ENCODE results near the gene OXLD1. TPM values are rescaled to one million over a fixed set of nuclear protein-coding genes. Genes with fewer than 3 reads are reported as not detected.

Gene OXLD1
- total RNA-seq, result 30.6 and 34.2 TPM in 2 replicates

GRCh38 chr17:81666342-81667191, at the start of gene OXLD1, which contains the start of gene CCDC137:
Gene OXLD1 (minus strand): TSS chr17:81666605. CDS start chr17:81666577, 28 bp downstream.
Gene CCDC137 (plus strand): TSS chr17:81666737. CDS start chr17:81666767, 30 bp downstream.

GRCh38 chr17:81711814-81712467, 45.5 kb upstream of the OXLD1 start, which contains the start of gene SLC25A10:
Gene SLC25A10 (plus strand): TSS chr17:81712284. CDS start chr17:81712427, 143 bp downstream.

GRCh38 chr17:81702934-81703746, 36.7 kb upstream of the OXLD1 start, which contains the start of gene MRPL12:
Gene MRPL12 (plus strand): TSS chr17:81703367. CDS start chr17:81703502, 135 bp downstream.

GRCh38 chr17:81683584-81684441, 17.4 kb upstream of the OXLD1 start, which contains the start of the genes ARL16 and HGS:
Gene ARL16 (minus strand): TSS chr17:81683797. CDS start chr17:81683753, 44 bp downstream.
Gene HGS (plus strand): TSS chr17:81684011. CDS start chr17:81684067, 56 bp downstream.

GRCh38 chr17:81656118-81656743, 10.2 kb downstream of the OXLD1 start, which contains the start of gene PDE6G:
Gene PDE6G (minus strand): TSS chr17:81656542. CDS start chr17:81653305, 3,237 bp downstream.

GRCh38 chr17:81636505-81637288, 29.7 kb downstream of the OXLD1 start, which contains the start of the genes NPLOC4 and TSPAN10:
Gene NPLOC4 (minus strand): TSS chr17:81637112. CDS start chr17:81636930, 182 bp downstream.
Gene TSPAN10 (plus strand): TSS chr17:81637196. CDS start chr17:81642413, 5,217 bp downstream.

Other genes with a start within 250 kb of the OXLD1 start
- gene ACTG1, start 153.8 kb downstream of the OXLD1 start, total RNA-seq, result 5,856 and 6,691 TPM in 2 replicates
- not detected in 2 replicates for gene FSCN2, start 138.2 kb downstream of the OXLD1 start, total RNA-seq
- gene FAAP100, start 114.3 kb downstream of the OXLD1 start, total RNA-seq, result 30.0 and 30.6 TPM in 2 replicates
- 44.7 and 53.7 TPM in 2 replicates for gene NPLOC4, start 29.5 kb downstream of the OXLD1 start, total RNA-seq
- 0.49 TPM in 1 of 2 replicates, not detected in the other for gene TSPAN10, start 29.4 kb downstream of the OXLD1 start, total RNA-seq
- not detected in 2 replicates for gene PDE6G, start 10.1 kb downstream of the OXLD1 start, total RNA-seq
- 11.0 and 18.8 TPM in 2 replicates for gene CCDC137, start 132 bp upstream of the OXLD1 start, total RNA-seq
- 23.4 and 29.4 TPM in 2 replicates for gene ARL16, start 17.2 kb upstream of the OXLD1 start, total RNA-seq
- 85.4 and 99.3 TPM in 2 replicates for gene HGS, start 17.4 kb upstream of the OXLD1 start, total RNA-seq
- 82.5 and 175 TPM in 2 replicates for gene MRPL12, start 36.8 kb upstream of the OXLD1 start, total RNA-seq
- 13.2 and 39.5 TPM in 2 replicates for gene SLC25A10, start 45.7 kb upstream of the OXLD1 start, total RNA-seq
- gene GCGR, start 137.5 kb upstream of the OXLD1 start, total RNA-seq, result not detected in 2 replicates
- gene MCRIP1, start 166.7 kb upstream of the OXLD1 start, total RNA-seq, result 54.0 and 72.8 TPM in 2 replicates
- gene PPP1R27, start 168.4 kb upstream of the OXLD1 start, total RNA-seq, result not detected in 2 replicates
- gene P4HB, start 193.9 kb upstream of the OXLD1 start, total RNA-seq, result 1,696 and 1,977 TPM in 2 replicates
- gene ARHGDIA, start 204.7 kb upstream of the OXLD1 start, total RNA-seq, result 274 and 312 TPM in 2 replicates
- 109 and 236 TPM in 2 replicates for gene ALYREF, start 225.0 kb upstream of the OXLD1 start, total RNA-seq
- 256 and 274 TPM in 2 replicates for gene ANAPC11, start 225.1 kb upstream of the OXLD1 start, total RNA-seq
- gene NPB, start 235.6 kb upstream of the OXLD1 start, total RNA-seq, result 3.4 and 3.6 TPM in 2 replicates
- gene PCYT2, start 244.8 kb upstream of the OXLD1 start, total RNA-seq, result 74.0 and 100 TPM in 2 replicates